ENCODE measurements around the gene ERGIC3. TPM values are rescaled to one million over a fixed set of nuclear protein-coding genes. Genes with fewer than 3 reads are reported as not detected.

ERGIC3 gene
- total and polyA plus RNA-seq, 2 of the 13 experiments (the other 11 are each of a cell fraction or from before 2014, with no cell fraction given): 407 to 670 TPM

DNA sequence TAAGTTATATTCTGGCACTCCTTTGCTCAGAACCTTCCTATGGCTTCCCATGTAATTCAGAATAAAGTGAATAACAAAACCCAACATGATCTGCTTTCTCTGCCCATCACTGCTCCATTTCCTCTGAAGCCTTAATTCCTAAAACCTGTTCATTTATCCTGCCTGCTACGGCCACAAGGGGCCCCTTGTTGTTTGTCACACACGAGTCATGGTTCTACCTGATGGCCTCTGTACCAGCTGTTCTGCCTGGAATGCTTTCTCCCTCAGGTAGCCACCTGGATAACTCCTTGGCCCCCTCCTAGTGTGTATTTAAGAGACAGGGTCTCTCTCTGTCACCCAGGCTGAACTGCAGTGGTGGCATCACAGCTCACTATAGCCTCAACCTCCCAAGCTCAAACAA is 26.8 kb downstream of the ERGIC3 start (continued):
- TF ChIP-seq ZFP90 (CRISPR knock-in tag; IDR thresholded peaks at IDR 0.05; ENCODE audit: borderline replicate concordance) (no peak), ZNF782 (CRISPR knock-in tag; IDR thresholded peaks at IDR 0.05; ENCODE audit: borderline replicate concordance) (no peak), ZFP62 (CRISPR knock-in tag; IDR thresholded peaks at IDR 0.05) (no peak), MIXL1 (CRISPR knock-in tag; IDR thresholded peaks at IDR 0.05) (peak; percentile 76), SETDB1 (CRISPR knock-in tag; IDR thresholded peaks at IDR 0.05; ENCODE audit: borderline replicate concordance) (no peak), KDM5A (IDR thresholded peaks at IDR 0.05; ENCODE audit: borderline replicate concordance, low read length) (no peak), ZSCAN31 (CRISPR knock-in tag; IDR thresholded peaks at IDR 0.05; ENCODE audit: low read depth) (no peak), ZBTB7B (CRISPR knock-in tag; IDR thresholded peaks at IDR 0.05) (0 out of 2 replicates have a peak, but pooled peaks have one; percentile 15), TBL1XR1 (IDR thresholded peaks at IDR 0.05; ENCODE audit: borderline replicate concordance, low read length, partially characterized antibody) (no peak), STAG1 (CRISPR knock-in tag; IDR thresholded peaks at IDR 0.05) (peak; percentile 83), ZSCAN30 (CRISPR knock-in tag; IDR thresholded peaks at IDR 0.05) (no peak), SAFB2 (CRISPR knock-in tag; IDR thresholded peaks at IDR 0.05; ENCODE audit: borderline replicate concordance, low read depth) (no peak), SAP130 (CRISPR knock-in tag; IDR thresholded peaks at IDR 0.05; ENCODE audit: low read depth) (peak; percentile 32; the same call in 1 of the 2 replicates), RBFOX2 (IDR thresholded peaks at IDR 0.05; ENCODE audit: low read depth, low read length) (no peak), ERF (CRISPR knock-in tag; IDR thresholded peaks at IDR 0.05) (0 out of 2 replicates have a peak, but pooled peaks have one; percentile 60), RAD21 (CRISPR knock-in tag; IDR thresholded peaks at IDR 0.05) (peak; percentile 50; the same call in 1 of the 2 replicates), SIN3B (IDR thresholded peaks at IDR 0.05; ENCODE audit: low read length) (no peak), ZNF335 (CRISPR knock-in tag; IDR thresholded peaks at IDR 0.05) (no peak), SKI (IDR thresholded peaks at IDR 0.05; ENCODE audit: partially characterized antibody) (no peak)
- TF ChIP-seq, protein P1, sequence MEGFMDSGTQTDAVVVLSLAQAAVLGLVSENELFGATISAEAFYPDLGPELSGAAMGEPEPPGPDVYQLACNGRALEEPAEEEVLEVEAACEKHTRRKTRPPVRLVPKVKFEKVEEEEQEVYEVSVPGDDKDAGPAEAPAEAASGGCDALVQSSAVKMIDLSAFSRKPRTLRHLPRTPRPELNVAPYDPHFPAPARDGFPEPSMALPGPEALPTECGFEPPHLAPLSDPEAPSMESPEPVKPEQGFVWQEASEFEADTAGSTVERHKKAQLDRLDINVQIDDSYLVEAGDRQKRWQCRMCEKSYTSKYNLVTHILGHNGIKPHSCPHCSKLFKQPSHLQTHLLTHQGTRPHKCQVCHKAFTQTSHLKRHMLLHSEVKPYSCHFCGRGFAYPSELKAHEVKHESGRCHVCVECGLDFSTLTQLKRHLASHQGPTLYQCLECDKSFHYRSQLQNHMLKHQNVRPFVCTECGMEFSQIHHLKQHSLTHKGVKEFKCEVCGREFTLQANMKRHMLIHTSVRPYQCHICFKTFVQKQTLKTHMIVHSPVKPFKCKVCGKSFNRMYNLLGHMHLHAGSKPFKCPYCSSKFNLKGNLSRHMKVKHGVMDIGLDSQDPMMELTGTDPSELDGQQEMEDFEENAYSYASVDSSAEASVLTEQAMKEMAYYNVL (CRISPR knock-in tag; IDR thresholded peaks at IDR 0.05; ENCODE audit: borderline replicate concordance): peak; percentile 34; the same call in 1 of the 2 replicates
- TF ChIP-seq, protein P2, sequence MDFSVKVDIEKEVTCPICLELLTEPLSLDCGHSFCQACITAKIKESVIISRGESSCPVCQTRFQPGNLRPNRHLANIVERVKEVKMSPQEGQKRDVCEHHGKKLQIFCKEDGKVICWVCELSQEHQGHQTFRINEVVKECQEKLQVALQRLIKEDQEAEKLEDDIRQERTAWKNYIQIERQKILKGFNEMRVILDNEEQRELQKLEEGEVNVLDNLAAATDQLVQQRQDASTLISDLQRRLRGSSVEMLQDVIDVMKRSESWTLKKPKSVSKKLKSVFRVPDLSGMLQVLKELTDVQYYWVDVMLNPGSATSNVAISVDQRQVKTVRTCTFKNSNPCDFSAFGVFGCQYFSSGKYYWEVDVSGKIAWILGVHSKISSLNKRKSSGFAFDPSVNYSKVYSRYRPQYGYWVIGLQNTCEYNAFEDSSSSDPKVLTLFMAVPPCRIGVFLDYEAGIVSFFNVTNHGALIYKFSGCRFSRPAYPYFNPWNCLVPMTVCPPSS (IDR thresholded peaks at IDR 0.05): no peak
- TF ChIP-seq, protein P3, sequence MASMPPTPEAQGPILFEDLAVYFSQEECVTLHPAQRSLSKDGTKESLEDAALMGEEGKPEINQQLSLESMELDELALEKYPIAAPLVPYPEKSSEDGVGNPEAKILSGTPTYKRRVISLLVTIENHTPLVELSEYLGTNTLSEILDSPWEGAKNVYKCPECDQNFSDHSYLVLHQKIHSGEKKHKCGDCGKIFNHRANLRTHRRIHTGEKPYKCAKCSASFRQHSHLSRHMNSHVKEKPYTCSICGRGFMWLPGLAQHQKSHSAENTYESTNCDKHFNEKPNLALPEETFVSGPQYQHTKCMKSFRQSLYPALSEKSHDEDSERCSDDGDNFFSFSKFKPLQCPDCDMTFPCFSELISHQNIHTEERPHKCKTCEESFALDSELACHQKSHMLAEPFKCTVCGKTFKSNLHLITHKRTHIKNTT (CRISPR knock-in tag; IDR thresholded peaks at IDR 0.05): no peak
- TF ChIP-seq, protein P4, sequence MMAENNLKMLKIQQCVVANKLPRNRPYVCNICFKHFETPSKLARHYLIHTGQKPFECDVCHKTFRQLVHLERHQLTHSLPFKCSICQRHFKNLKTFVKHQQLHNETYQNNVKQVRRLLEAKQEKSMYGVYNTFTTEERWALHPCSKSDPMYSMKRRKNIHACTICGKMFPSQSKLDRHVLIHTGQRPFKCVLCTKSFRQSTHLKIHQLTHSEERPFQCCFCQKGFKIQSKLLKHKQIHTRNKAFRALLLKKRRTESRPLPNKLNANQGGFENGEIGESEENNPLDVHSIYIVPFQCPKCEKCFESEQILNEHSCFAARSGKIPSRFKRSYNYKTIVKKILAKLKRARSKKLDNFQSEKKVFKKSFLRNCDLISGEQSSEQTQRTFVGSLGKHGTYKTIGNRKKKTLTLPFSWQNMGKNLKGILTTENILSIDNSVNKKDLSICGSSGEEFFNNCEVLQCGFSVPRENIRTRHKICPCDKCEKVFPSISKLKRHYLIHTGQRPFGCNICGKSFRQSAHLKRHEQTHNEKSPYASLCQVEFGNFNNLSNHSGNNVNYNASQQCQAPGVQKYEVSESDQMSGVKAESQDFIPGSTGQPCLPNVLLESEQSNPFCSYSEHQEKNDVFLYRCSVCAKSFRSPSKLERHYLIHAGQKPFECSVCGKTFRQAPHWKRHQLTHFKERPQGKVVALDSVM (CRISPR knock-in tag; IDR thresholded peaks at IDR 0.05): peak; percentile 28; the same call in 1 of the 2 replicates
